HG03066 (cell line): Measurements from ENCODE around the gene SLC35F1.

Experiments
- ATAC-seq: cut with Tn5 transposase; IDR thresholded peaks from one replicate; pipeline ENCODE4 v1.9.1; 2021; ENCODE audit warnings: low read depth; ENCODE audit not compliant: unreplicated experiment

The SLC35F1 gene

GRCh38 chr6:118102401-118102800 is 195.3 kb downstream of the SLC35F1 start:
- no peak for ATAC-seq

GRCh38 chr6:118103381-118104146 is 196.5 kb downstream of the SLC35F1 start:
- no peak for ATAC-seq

GRCh38 chr6:118122161-118122725 is 215.2 kb downstream of the SLC35F1 start:
- no peak for ATAC-seq

- ATAC-seq, result no peak
Observed at GRCh38 chr6:118122801-118123200, 215.7 kb downstream of the SLC35F1 start.

GRCh38 chr6:118123503-118124037 is 216.5 kb downstream of the SLC35F1 start:
- ATAC-seq, result no peak

GRCh38 chr6:118124851-118125250 is 217.8 kb downstream of the SLC35F1 start:
- no peak for ATAC-seq

GRCh38 chr6:118128755-118129154 is 221.7 kb downstream of the SLC35F1 start:
- ATAC-seq, result no peak

- no peak for ATAC-seq
Observed at GRCh38 chr6:118134206-118134605, 227.1 kb downstream of the SLC35F1 start.

GRCh38 chr6:118134736-118135135 is 227.7 kb downstream of the SLC35F1 start:
- ATAC-seq, result no peak

GRCh38 chr6:118135371-118135770 is 228.3 kb downstream of the SLC35F1 start:
- ATAC-seq, result no peak

GRCh38 chr6:118141211-118141610 is 234.1 kb downstream of the SLC35F1 start:
- ATAC-seq, result no peak

GRCh38 chr6:118146584-118146983 is 239.5 kb downstream of the SLC35F1 start:
- no peak for ATAC-seq

GRCh38 chr6:118147511-118147910 is 240.4 kb downstream of the SLC35F1 start:
- ATAC-seq, result no peak

GRCh38 chr6:118148561-118148960 is 241.5 kb downstream of the SLC35F1 start:
- no peak for ATAC-seq

GRCh38 chr6:118152524-118152923 is 245.5 kb downstream of the SLC35F1 start:
- ATAC-seq, result no peak

- no peak for ATAC-seq
Observed at GRCh38 chr6:118161343-118161742, 254.3 kb downstream of the SLC35F1 start.

- ATAC-seq, result no peak
Observed at GRCh38 chr6:118163542-118163941, 256.5 kb downstream of the SLC35F1 start.

- ATAC-seq, result no peak
Observed at GRCh38 chr6:118165500-118165899, 258.4 kb downstream of the SLC35F1 start.

GRCh38 chr6:118168421-118168820 is 261.4 kb downstream of the SLC35F1 start:
- ATAC-seq, result no peak

GRCh38 chr6:118171852-118172251 is 264.8 kb downstream of the SLC35F1 start:
- ATAC-seq, result no peak

- ATAC-seq, result no peak
Observed at GRCh38 chr6:118174071-118174470, 267.0 kb downstream of the SLC35F1 start.

GRCh38 chr6:118177720-118178119 is 270.7 kb downstream of the SLC35F1 start:
- no peak for ATAC-seq
